ENCODE data around the gene SDC1. TPM values are rescaled to one million over a fixed set of nuclear protein-coding genes. Genes with fewer than 3 reads are reported as not detected.

SDC1 gene
- total and polyA plus RNA-seq, 11 donors = 0.15 to 2.2 (median 0.36) TPM; not detected in 1

GRCh38 chr2:20169796-20170703 is 54.9 kb downstream of the SDC1 start:
- no peak for TF ChIP-seq POLR2A (IDR thresholded peaks at IDR 0.05)
- TF ChIP-seq CTCF (IDR thresholded peaks at IDR 0.05) = no peak
- Histone ChIP-seq H3K9me3 (no peaks in the 10 kb centered on the region), H3K4me3 (no peak overlapping the region), H3K4me1 (no peaks in the 10 kb centered on the region), H3K27ac (no peak overlapping the region), H3K27me3 (peaks cover 0 to 14% (median 0%) of the 10 kb centered on the region in 9 donors), H3K36me3 (no peaks in the 10 kb centered on the region)
- DNase-seq = no peak
- no peak for ATAC-seq
- intact Hi-C loops (cut with DNase I) = no loop called here
- WGBS, 4 donors = 73 to 82% (median 78%) methylated on average over 15 to 16 of the region's 16 CpGs

GRCh38 chr2:20168727-20169696 is 55.9 kb downstream of the SDC1 start:
- ATAC-seq (no peak), DNase-seq (no peak)
- intact Hi-C loops (cut with DNase I) = no loop called here
- H3K9me3 ChIP-seq = no peaks in the 10 kb centered on the region
- peaks cover 0 to 14% (median 0%) of the 10 kb centered on the region in 9 donors for H3K27me3 ChIP-seq
- H3K4me1 ChIP-seq = no peaks in the 10 kb centered on the region
- H3K27ac ChIP-seq = no peak overlapping the region
- H3K4me3 ChIP-seq = no peak overlapping the region
- TF ChIP-seq POLR2A (IDR thresholded peaks at IDR 0.05) = no peak
- TF ChIP-seq CTCF (IDR thresholded peaks at IDR 0.05) = no peak
- 82 to 89% (median 87%) methylated on average over 22 to 26 of the region's 26 CpGs for WGBS, 4 donors
- no peaks in the 10 kb centered on the region for H3K36me3 ChIP-seq

- no peak for ATAC-seq
Measured at GRCh38 chr2:20168048-20168726, 56.7 kb downstream of the SDC1 start.

More at GRCh38 chr2:20168048-20168726, 56.7 kb downstream of the SDC1 start:
- H3K27me3 ChIP-seq = peaks cover 0 to 14% (median 0%) of the 10 kb centered on the region in 9 donors
- no peak overlapping the region for H3K4me3 ChIP-seq
- H3K9me3 ChIP-seq = no peaks in the 10 kb centered on the region
- no peak for DNase-seq
- H3K4me1 ChIP-seq = no peaks in the 10 kb centered on the region
- 79 to 90% (median 85%) methylated on average over 16 to 17 of the region's 17 CpGs for WGBS, 4 donors
- no peak overlapping the region for H3K27ac ChIP-seq
- intact Hi-C loops (cut with DNase I) = no loop called here
- no peaks in the 10 kb centered on the region for H3K36me3 ChIP-seq
- TF ChIP-seq POLR2A (IDR thresholded peaks at IDR 0.05) = no peak
- TF ChIP-seq CTCF (IDR thresholded peaks at IDR 0.05) = no peak
